ENCODE data around the gene TMEM40.
"Not testable (repeated sequence)": the region's sequence is repeated elsewhere in the genome, so short reads cannot be mapped to it uniquely, and the experiment has no call there.

The TMEM40 gene

DNA sequence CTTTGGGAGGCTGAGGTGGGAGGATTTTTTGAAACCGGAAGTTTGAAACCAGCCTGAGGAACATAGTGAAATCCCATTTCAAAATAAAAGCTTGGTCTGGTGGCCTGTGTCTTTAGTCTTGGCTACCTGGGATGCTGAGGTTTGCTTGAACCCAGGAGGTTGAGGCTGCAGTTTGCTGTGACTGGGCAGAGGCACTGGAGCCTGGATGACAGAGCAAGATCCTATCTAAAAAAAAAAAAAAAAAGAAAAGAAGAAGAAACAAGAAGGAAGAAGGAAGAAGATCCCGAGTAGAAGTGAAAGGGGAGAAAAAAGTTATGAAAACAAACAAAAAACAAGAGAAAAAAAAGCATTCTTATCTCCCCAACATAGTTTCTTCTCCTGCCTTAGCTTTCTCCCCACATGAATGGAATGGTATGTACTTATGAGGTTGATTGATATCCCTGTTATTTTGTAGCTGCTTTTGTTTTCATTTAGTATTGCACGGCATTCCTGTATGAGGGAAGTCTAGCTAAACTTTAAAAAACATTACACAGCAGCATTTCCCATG lies 42.4 kb downstream of the TMEM40 start:
- no peaks in the 10 kb centered on the region for H3K36me3 ChIP-seq (ENCODE audit: control insufficient read depth, insufficient read depth, low read length)
- no peaks in the 10 kb centered on the region for H3K27me3 ChIP-seq (ENCODE audit: control insufficient read depth, insufficient read depth, low read length)
- H3K4me1 ChIP-seq (ENCODE audit: control insufficient read depth, insufficient read depth, low read length), result peaks cover 3% of the 10 kb centered on the region; the same call in 1 of the 2 replicates
- no peaks in the 10 kb centered on the region for H3K9me3 ChIP-seq (ENCODE audit: control insufficient read depth, insufficient read depth, low read depth, low read length)
- no peak overlapping the region for H3K9ac ChIP-seq (ENCODE audit: low read length)
- no peak overlapping the region for H3K27ac ChIP-seq (ENCODE audit: low read depth, low read length)
- H3K4me3 ChIP-seq (ENCODE audit: low read depth, low read length), result no peak overlapping the region

- Histone ChIP-seq H3K9ac (ENCODE audit: low read length) (no peak overlapping the region), H3K9me3 (ENCODE audit: control insufficient read depth, insufficient read depth, low read depth, low read length) (no peaks in the 10 kb centered on the region), H3K4me1 (ENCODE audit: control insufficient read depth, insufficient read depth, low read length) (no peaks in the 10 kb centered on the region), H3K36me3 (ENCODE audit: control insufficient read depth, insufficient read depth, low read length) (no peaks in the 10 kb centered on the region), H3K27me3 (ENCODE audit: control insufficient read depth, insufficient read depth, low read length) (no peaks in the 10 kb centered on the region), H3K27ac (ENCODE audit: low read depth, low read length) (no peak overlapping the region), H3K4me3 (ENCODE audit: low read depth, low read length) (no peak overlapping the region)
Measured at GRCh38 chr3:12714278-12714677, 44.8 kb downstream of the TMEM40 start.

DNA sequence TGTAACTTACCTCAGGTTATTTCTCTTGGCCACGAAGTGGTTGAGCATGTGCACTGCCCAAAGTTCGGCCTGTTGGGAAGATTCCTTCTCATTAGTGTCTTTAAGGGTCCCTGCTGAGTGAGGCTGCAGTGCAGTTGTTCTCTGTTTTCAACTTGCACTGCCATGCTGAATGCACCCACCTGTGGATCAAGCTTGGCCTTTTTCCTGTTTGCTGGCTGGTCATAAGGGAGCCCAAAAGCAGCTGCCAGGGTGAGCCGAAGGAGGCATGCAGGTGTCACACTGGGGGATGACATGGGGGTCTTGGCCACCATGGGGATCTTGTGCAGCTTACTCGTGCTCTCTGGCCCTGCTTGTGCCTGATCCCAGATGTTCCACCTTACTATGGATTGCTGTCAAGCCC lies 49.0 kb downstream of the TMEM40 start:
- H3K4me1 ChIP-seq (ENCODE audit: control insufficient read depth, insufficient read depth, low read length), result no peaks in the 10 kb centered on the region
- H3K27me3 ChIP-seq (ENCODE audit: control insufficient read depth, insufficient read depth, low read length), result no peaks in the 10 kb centered on the region
- H3K4me3 ChIP-seq (ENCODE audit: low read depth, low read length), result no peak overlapping the region
- H3K9me3 ChIP-seq (ENCODE audit: control insufficient read depth, insufficient read depth, low read depth, low read length), result no peaks in the 10 kb centered on the region
- no peak overlapping the region for H3K9ac ChIP-seq (ENCODE audit: low read length)
- no peak overlapping the region for H3K27ac ChIP-seq (ENCODE audit: low read depth, low read length)
- no peaks in the 10 kb centered on the region for H3K36me3 ChIP-seq (ENCODE audit: control insufficient read depth, insufficient read depth, low read length)

GRCh38 chr3:12709334-12709733 lies 49.7 kb downstream of the TMEM40 start:
- no peaks in the 10 kb centered on the region for H3K9me3 ChIP-seq (ENCODE audit: control insufficient read depth, insufficient read depth, low read depth, low read length)
- H3K36me3 ChIP-seq (ENCODE audit: control insufficient read depth, insufficient read depth, low read length), result no peaks in the 10 kb centered on the region
- no peak overlapping the region for H3K9ac ChIP-seq (ENCODE audit: low read length)
- no peak overlapping the region for H3K27ac ChIP-seq (ENCODE audit: low read depth, low read length)
- no peaks in the 10 kb centered on the region for H3K27me3 ChIP-seq (ENCODE audit: control insufficient read depth, insufficient read depth, low read length)
- H3K4me3 ChIP-seq (ENCODE audit: low read depth, low read length), result no peak overlapping the region
- H3K4me1 ChIP-seq (ENCODE audit: control insufficient read depth, insufficient read depth, low read length), result no peaks in the 10 kb centered on the region

GRCh38 chr3:12708584-12709192 lies 50.4 kb downstream of the TMEM40 start:
- Histone ChIP-seq H3K36me3 (ENCODE audit: control insufficient read depth, insufficient read depth, low read length) (no peaks in the 10 kb centered on the region), H3K27me3 (ENCODE audit: control insufficient read depth, insufficient read depth, low read length) (no peaks in the 10 kb centered on the region), H3K4me3 (ENCODE audit: low read depth, low read length) (no peak overlapping the region), H3K27ac (ENCODE audit: low read depth, low read length) (no peak overlapping the region), H3K9me3 (ENCODE audit: control insufficient read depth, insufficient read depth, low read depth, low read length) (no peaks in the 10 kb centered on the region), H3K9ac (ENCODE audit: low read length) (no peak overlapping the region), H3K4me1 (ENCODE audit: control insufficient read depth, insufficient read depth, low read length) (no peaks in the 10 kb centered on the region)

DNA sequence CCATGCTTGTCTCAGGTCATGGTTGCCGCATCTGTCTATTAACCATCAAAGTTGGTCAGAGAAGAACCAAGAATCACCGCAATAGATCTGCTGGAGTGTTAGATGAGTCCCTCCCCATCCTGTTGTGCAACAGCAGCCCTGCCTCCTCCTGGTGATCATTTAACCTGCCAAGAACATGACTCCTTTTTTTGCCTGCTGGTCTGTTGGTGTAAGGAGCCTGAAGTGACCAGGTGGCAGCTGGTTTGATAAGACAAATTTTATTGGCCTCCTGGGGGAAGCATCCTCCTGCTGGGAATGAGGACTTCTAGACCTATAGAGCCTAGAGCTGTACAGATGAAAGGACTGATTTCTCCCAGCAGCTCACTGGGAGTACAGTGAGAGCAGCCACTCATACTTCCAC lies 51.6 kb downstream of the TMEM40 start:
- H3K27me3 ChIP-seq (ENCODE audit: control insufficient read depth, insufficient read depth, low read length), result no peaks in the 10 kb centered on the region
- no peaks in the 10 kb centered on the region for H3K4me1 ChIP-seq (ENCODE audit: control insufficient read depth, insufficient read depth, low read length)

GRCh38 chr3:12706504-12707253 lies 52.4 kb downstream of the TMEM40 start:
- H3K9ac ChIP-seq (ENCODE audit: low read length), result no peak overlapping the region
- H3K27me3 ChIP-seq (ENCODE audit: control insufficient read depth, insufficient read depth, low read length), result no peaks in the 10 kb centered on the region
- H3K27ac ChIP-seq (ENCODE audit: low read depth, low read length), result no peak overlapping the region

More for the DNA sequence above, 51.6 kb downstream of the TMEM40 start:
- Histone ChIP-seq H3K9me3 (ENCODE audit: control insufficient read depth, insufficient read depth, low read depth, low read length) (no peaks in the 10 kb centered on the region), H3K4me3 (ENCODE audit: low read depth, low read length) (no peak overlapping the region), H3K9ac (ENCODE audit: low read length) (no peak overlapping the region), H3K36me3 (ENCODE audit: control insufficient read depth, insufficient read depth, low read length) (no peaks in the 10 kb centered on the region), H3K27ac (ENCODE audit: low read depth, low read length) (no peak overlapping the region)

GRCh38 chr3:12705981-12706380 lies 53.1 kb downstream of the TMEM40 start:
- Histone ChIP-seq H3K4me1 (ENCODE audit: control insufficient read depth, insufficient read depth, low read length) (no peaks in the 10 kb centered on the region), H3K4me3 (ENCODE audit: low read depth, low read length) (no peak overlapping the region), H3K9me3 (ENCODE audit: control insufficient read depth, insufficient read depth, low read depth, low read length) (no peaks in the 10 kb centered on the region), H3K9ac (ENCODE audit: low read length) (no peak overlapping the region), H3K36me3 (ENCODE audit: control insufficient read depth, insufficient read depth, low read length) (no peaks in the 10 kb centered on the region), H3K27ac (ENCODE audit: low read depth, low read length) (no peak overlapping the region), H3K27me3 (ENCODE audit: control insufficient read depth, insufficient read depth, low read length) (no peaks in the 10 kb centered on the region)

More at GRCh38 chr3:12706504-12707253, 52.4 kb downstream of the TMEM40 start:
- no peaks in the 10 kb centered on the region for H3K4me1 ChIP-seq (ENCODE audit: control insufficient read depth, insufficient read depth, low read length)
- H3K9me3 ChIP-seq (ENCODE audit: control insufficient read depth, insufficient read depth, low read depth, low read length), result no peaks in the 10 kb centered on the region
- H3K4me3 ChIP-seq (ENCODE audit: low read depth, low read length), result no peak overlapping the region
- no peaks in the 10 kb centered on the region for H3K36me3 ChIP-seq (ENCODE audit: control insufficient read depth, insufficient read depth, low read length)

- Histone ChIP-seq H3K4me1 (ENCODE audit: control insufficient read depth, insufficient read depth, low read length) (no peaks in the 10 kb centered on the region), H3K9me3 (ENCODE audit: control insufficient read depth, insufficient read depth, low read depth, low read length) (no peaks in the 10 kb centered on the region), H3K27me3 (ENCODE audit: control insufficient read depth, insufficient read depth, low read length) (no peaks in the 10 kb centered on the region), H3K4me3 (ENCODE audit: low read depth, low read length) (no peak overlapping the region), H3K9ac (ENCODE audit: low read length) (no peak overlapping the region), H3K27ac (ENCODE audit: low read depth, low read length) (no peak overlapping the region), H3K36me3 (ENCODE audit: control insufficient read depth, insufficient read depth, low read length) (no peaks in the 10 kb centered on the region)
Measured at GRCh38 chr3:12705374-12705926, 53.6 kb downstream of the TMEM40 start.

GRCh38 chr3:12702501-12702900 lies 56.6 kb downstream of the TMEM40 start:
- H3K36me3 ChIP-seq (ENCODE audit: control insufficient read depth, insufficient read depth, low read length), result no peaks in the 10 kb centered on the region
- H3K27ac ChIP-seq (ENCODE audit: low read depth, low read length), result no peak overlapping the region
- no peak overlapping the region for H3K9ac ChIP-seq (ENCODE audit: low read length)
- no peaks in the 10 kb centered on the region for H3K4me1 ChIP-seq (ENCODE audit: control insufficient read depth, insufficient read depth, low read length)
- H3K9me3 ChIP-seq (ENCODE audit: control insufficient read depth, insufficient read depth, low read depth, low read length), result no peaks in the 10 kb centered on the region
- H3K27me3 ChIP-seq (ENCODE audit: control insufficient read depth, insufficient read depth, low read length), result no peaks in the 10 kb centered on the region
- no peak overlapping the region for H3K4me3 ChIP-seq (ENCODE audit: low read depth, low read length)

- H3K4me3 ChIP-seq (ENCODE audit: low read depth, low read length); H3K9me3 ChIP-seq (ENCODE audit: control insufficient read depth, insufficient read depth, low read depth, low read length); H3K9ac ChIP-seq (ENCODE audit: low read length); H3K27me3 ChIP-seq (ENCODE audit: control insufficient read depth, insufficient read depth, low read length); H3K27ac ChIP-seq (ENCODE audit: low read depth, low read length); H3K4me1 ChIP-seq (ENCODE audit: control insufficient read depth, insufficient read depth, low read length); H3K36me3 ChIP-seq (ENCODE audit: control insufficient read depth, insufficient read depth, low read length): not testable (repeated sequence)
Measured at GRCh38 chr3:12701601-12702000, 57.5 kb downstream of the TMEM40 start.

All from HUES6 (cell line).